HUES64 (cell line): Measurements from ENCODE around the gene HPCAL1.
"Not testable (repeated sequence)": the region's sequence is repeated elsewhere in the genome, so short reads cannot be mapped to it uniquely, and the experiment has no call there.

Experiments
- H3K27ac ChIP-seq: 2 replicates; pipeline ENCODE4 v1.7.0; 2013; ENCODE audit warnings: low read depth, low read length, inconsistent platforms
- H3K27me3 ChIP-seq: 2 replicates; pipeline ENCODE4 v1.6.1; 2013; ENCODE audit warnings: mild to moderate bottlenecking, low read length; ENCODE audit not compliant: insufficient read depth
- H3K36me3 ChIP-seq: 2 replicates; pipeline ENCODE4 v1.6.1; 2013; ENCODE audit warnings: mild to moderate bottlenecking, low read length; ENCODE audit not compliant: insufficient read depth
- H3K4me1 ChIP-seq: 2 replicates; pipeline ENCODE4 v1.6.1; 2013; ENCODE audit warnings: mild to moderate bottlenecking, low read length, moderate library complexity; ENCODE audit not compliant: insufficient read depth
- H3K4me3 ChIP-seq: 2 replicates; pipeline ENCODE4 v1.5.1; 2013; ENCODE audit warnings: mild to moderate bottlenecking, low read length, moderate library complexity
- H3K9ac ChIP-seq: 2 replicates; pipeline ENCODE4 v1.6.1; 2013; ENCODE audit warnings: mild to moderate bottlenecking, low read depth, low read length
- H3K9me3 ChIP-seq: 2 replicates; pipeline ENCODE4 v1.6.1; 2013; ENCODE audit warnings: low read depth, low read length; ENCODE audit not compliant: insufficient read depth
- WGBS: fragments of 150-250, 120-280 bp; methylation state at CpG from one replicate; pipeline ENCODE4 v1.1.7; 2013; ENCODE audit warnings: missing lambda C conversion rate; 5-methylcytosine and 5-hydroxymethylcytosine counted together

The HPCAL1 gene

GRCh38 chr2:10434886-10435819, 132.4 kb downstream of the HPCAL1 start:
- H3K4me1 ChIP-seq: no peaks in the 10 kb centered on the region
- WGBS: 49% methylated on average over 28 of the region's 28 CpGs
- H3K9me3 ChIP-seq: no peaks in the 10 kb centered on the region
- H3K27ac ChIP-seq: no peak overlapping the region
- H3K27me3 ChIP-seq: peaks cover 10% of the 10 kb centered on the region; the same call in 1 of the 2 replicates
- no peak overlapping the region for H3K9ac ChIP-seq
- H3K4me3 ChIP-seq: no peak overlapping the region
- H3K36me3 ChIP-seq: peaks cover 7% of the 10 kb centered on the region

- Histone ChIP-seq H3K27ac (no peak overlapping the region), H3K9me3 (no peaks in the 10 kb centered on the region), H3K9ac (no peak overlapping the region), H3K4me1 (no peaks in the 10 kb centered on the region), H3K36me3 (peaks cover 14% of the 10 kb centered on the region), H3K4me3 (no peak overlapping the region), H3K27me3 (peaks cover 10% of the 10 kb centered on the region; the same call in 1 of the 2 replicates)
- 90% methylated on average over 14 of the region's 14 CpGs for WGBS
Observed at GRCh38 chr2:10435820-10436204, 133.1 kb downstream of the HPCAL1 start.

- Histone ChIP-seq H3K27me3 (peaks cover 7% of the 10 kb centered on the region; the same call in 1 of the 2 replicates), H3K4me3 (no peak overlapping the region), H3K4me1 (no peaks in the 10 kb centered on the region), H3K27ac (no peak overlapping the region), H3K9me3 (no peaks in the 10 kb centered on the region), H3K36me3 (peaks cover 22% of the 10 kb centered on the region), H3K9ac (no peak overlapping the region)
- WGBS: 84% methylated on average over 13 of the region's 13 CpGs
Observed at GRCh38 chr2:10436583-10437110, 133.9 kb downstream of the HPCAL1 start.

GRCh38 chr2:10437806-10438205, 135.1 kb downstream of the HPCAL1 start:
- no peak overlapping the region for H3K27ac ChIP-seq
- 93% methylated on average over 9 of the region's 9 CpGs for WGBS
- no peaks in the 10 kb centered on the region for H3K4me1 ChIP-seq
- no peaks in the 10 kb centered on the region for H3K9me3 ChIP-seq
- H3K36me3 ChIP-seq: peaks cover 34% of the 10 kb centered on the region
- H3K4me3 ChIP-seq: no peak overlapping the region
- H3K9ac ChIP-seq: no peak overlapping the region
- no peaks in the 10 kb centered on the region for H3K27me3 ChIP-seq

- H3K9me3 ChIP-seq: no peaks in the 10 kb centered on the region
- no peak overlapping the region for H3K27ac ChIP-seq
- no peak overlapping the region for H3K9ac ChIP-seq
- H3K36me3 ChIP-seq: peaks cover 43% of the 10 kb centered on the region
- H3K27me3 ChIP-seq: no peaks in the 10 kb centered on the region
- no peaks in the 10 kb centered on the region for H3K4me1 ChIP-seq
- 92% methylated on average over 14 of the region's 14 CpGs for WGBS
- no peak overlapping the region for H3K4me3 ChIP-seq
Observed at GRCh38 chr2:10438688-10439087, 136.0 kb downstream of the HPCAL1 start.

- H3K27me3 ChIP-seq: no peaks in the 10 kb centered on the region
- H3K9ac ChIP-seq: no peak overlapping the region
- no peak overlapping the region for H3K27ac ChIP-seq
- WGBS: 92% methylated on average over 11 of the region's 11 CpGs
- peaks cover 49% of the 10 kb centered on the region for H3K36me3 ChIP-seq
- no peak overlapping the region for H3K4me3 ChIP-seq
- no peaks in the 10 kb centered on the region for H3K4me1 ChIP-seq
- H3K9me3 ChIP-seq: no peaks in the 10 kb centered on the region
Observed at GRCh38 chr2:10439185-10439879, 136.6 kb downstream of the HPCAL1 start.

- Histone ChIP-seq H3K27me3 (no peaks in the 10 kb centered on the region), H3K9ac (no peak overlapping the region), H3K9me3 (no peaks in the 10 kb centered on the region), H3K4me3 (no peak overlapping the region), H3K36me3 (peaks cover 56% of the 10 kb centered on the region), H3K27ac (no peak overlapping the region), H3K4me1 (no peaks in the 10 kb centered on the region)
- 93% methylated on average over 8 of the region's 8 CpGs for WGBS
Observed at GRCh38 chr2:10439971-10440370, 137.3 kb downstream of the HPCAL1 start.

- Histone ChIP-seq H3K27ac (no peak overlapping the region), H3K36me3 (peaks cover 60% of the 10 kb centered on the region), H3K9me3 (no peaks in the 10 kb centered on the region), H3K4me1 (no peaks in the 10 kb centered on the region), H3K27me3 (no peaks in the 10 kb centered on the region), H3K9ac (no peak overlapping the region), H3K4me3 (no peak overlapping the region)
- 98% methylated on average over 6 of the region's 6 CpGs for WGBS
Observed at GRCh38 chr2:10440736-10441135, 138.0 kb downstream of the HPCAL1 start.

GRCh38 chr2:10441948-10442347, 139.2 kb downstream of the HPCAL1 start:
- Histone ChIP-seq H3K4me1 (0 out of 2 replicates have a peak, but pooled peaks cover 2% of the 10 kb centered on the region), H3K36me3 (peaks cover 60% of the 10 kb centered on the region), H3K27me3 (peaks cover 2% of the 10 kb centered on the region), H3K4me3 (no peak overlapping the region), H3K27ac (no peak overlapping the region), H3K9ac (no peak overlapping the region), H3K9me3 (no peaks in the 10 kb centered on the region)
- WGBS: 97% methylated on average over 8 of the region's 8 CpGs

- H3K9me3 ChIP-seq, H3K27ac ChIP-seq, H3K4me1 ChIP-seq, H3K4me3 ChIP-seq, H3K9ac ChIP-seq, H3K27me3 ChIP-seq: not testable (repeated sequence)
- peaks cover 60% of the 10 kb centered on the region for H3K36me3 ChIP-seq
- WGBS: no CpG with 5 or more reads among the region's 2 CpGs
Observed at GRCh38 chr2:10442469-10443126, 139.9 kb downstream of the HPCAL1 start.

- peaks cover 8% of the 10 kb centered on the region; the same call in 1 of the 2 replicates for H3K4me1 ChIP-seq
- peaks cover 14% of the 10 kb centered on the region for H3K27me3 ChIP-seq
- H3K9ac ChIP-seq: no peak overlapping the region
- WGBS: 93% methylated on average over 5 of the region's 5 CpGs
- no peaks in the 10 kb centered on the region for H3K9me3 ChIP-seq
- no peak overlapping the region for H3K4me3 ChIP-seq
- H3K27ac ChIP-seq: no peak overlapping the region
- peaks cover 59% of the 10 kb centered on the region for H3K36me3 ChIP-seq
Observed at GRCh38 chr2:10444463-10444862, 141.8 kb downstream of the HPCAL1 start.
